H1 (cell line): Measurements from ENCODE around the gene PTF1A. TPM values are rescaled to one million over a fixed set of nuclear protein-coding genes. Genes with fewer than 3 reads are reported as not detected.

ENCODE experiments used
- CTCF ChIA-PET: fragments of 300-600 bp; sonication (Branson Sonifier 250); formaldehyde crosslinking; loops from one replicate; lab custom pipeline; 2021; ENCODE audit not compliant: partially characterized antibody; lab: Charles Lee
- POLR2A ChIA-PET: fragments of 300-600 bp; sonication (Branson Sonifier 250); formaldehyde crosslinking; loops from one replicate; lab custom pipeline; 2021; ENCODE audit warnings: inconsistent platforms; ENCODE audit not compliant: partially characterized antibody; lab: Charles Lee
- DNase-seq, 2 experiments: peaks; one replicate each; pipeline versions ENCODE4 v3.0.0 to v3.0.0-alpha.2; 2010 to 2022; ENCODE audit warnings: low spot score in 2 of 2, low read depth in 1 of 2, mixed read lengths in 1 of 2
- FAIRE-seq: peaks from 2 replicates; lab custom pipeline; 2011; peaks lifted over from hg19 to GRCh38; lab: Jason Lieb, UNC
- H2AFZ ChIP-seq: 2 replicates; pipeline ENCODE4 v1.8.1; 2012; ENCODE audit warnings: low read length, inconsistent platforms
- H2AK5ac ChIP-seq: 2 replicates; pipeline ENCODE4 v1.6.1; 2013; ENCODE audit warnings: low read depth, low read length
- H2BK120ac ChIP-seq: replicated peaks from 2 replicates; pipeline ENCODE3; 2013; ENCODE audit warnings: low read depth, low read length, inconsistent platforms
- H2BK12ac ChIP-seq: 2 replicates; pipeline ENCODE4 v1.6.1; 2013; ENCODE audit warnings: low read depth, low read length
- H2BK15ac ChIP-seq: 2 replicates; pipeline ENCODE4 v1.6.1; 2013; ENCODE audit warnings: low read length
- H2BK20ac ChIP-seq: 2 replicates; pipeline ENCODE4 v1.6.1; 2013; ENCODE audit warnings: low read length
- H2BK5ac ChIP-seq: 2 replicates; pipeline ENCODE4 v1.6.1; 2013; ENCODE audit warnings: low read depth, low read length
- H3K14ac ChIP-seq: 2 replicates; pipeline ENCODE4 v1.6.1; 2013; ENCODE audit warnings: inconsistent platforms; ENCODE audit not compliant: insufficient read length
- H3K18ac ChIP-seq: 2 replicates; pipeline ENCODE4 v1.6.1; 2013; ENCODE audit warnings: low read length; ENCODE audit errors: extremely low read depth
- H3K23ac ChIP-seq: 2 replicates; pipeline ENCODE4 v1.6.1; 2013; ENCODE audit warnings: inconsistent platforms; ENCODE audit not compliant: insufficient read length
- H3K23me2 ChIP-seq: 2 replicates; pipeline ENCODE4 v1.6.1; 2013; ENCODE audit warnings: low read depth, low read length
- H3K27ac ChIP-seq: 2 replicates; pipeline ENCODE4 v1.6.1; 2011; ENCODE audit warnings: low read depth, low read length, inconsistent platforms
- H3K27me3 ChIP-seq, 4 experiments: replicated peaks in 1 of 4; 1 replicate in 1 of 4; 2 replicates in 3 of 4; pipeline versions ENCODE4 v1.6.1 to v1.8.1; 2011 to 2013; ENCODE audit warnings: low read length in 3 of 4, mild to moderate bottlenecking in 3 of 4, inconsistent platforms in 2 of 4, mixed read lengths in 2 of 4, moderate library complexity in 1 of 4; ENCODE audit not compliant: control insufficient read depth in 3 of 4, insufficient read depth in 3 of 4; ENCODE audit errors: extremely low read depth in 1 of 4
- H3K36me3 ChIP-seq, 4 experiments: 2 replicates each; pipeline versions ENCODE4 v1.6.1 to v1.8.1; 2011 to 2013; ENCODE audit warnings: mild to moderate bottlenecking in 4 of 4, low read length in 3 of 4, moderate library complexity in 2 of 4, control low read depth in 1 of 4, inconsistent platforms in 1 of 4; ENCODE audit not compliant: insufficient read depth in 4 of 4, control insufficient read depth in 2 of 4
- H3K4ac ChIP-seq: replicated peaks from 2 replicates; pipeline ENCODE3; 2013; ENCODE audit warnings: low read length, low read depth, mixed read lengths, inconsistent platforms; ENCODE audit not compliant: insufficient read length
- H3K4me1 ChIP-seq, 4 experiments: replicated peaks in 1 of 4; 1 replicate in 1 of 4; 2 replicates in 3 of 4; pipeline versions ENCODE4 v1.6.1 to v1.8.1; 2011 to 2013; ENCODE audit warnings: low read length in 3 of 4, inconsistent platforms in 2 of 4, mixed read lengths in 1 of 4; ENCODE audit not compliant: insufficient read depth in 4 of 4, control insufficient read depth in 3 of 4
- H3K4me2 ChIP-seq, 2 experiments: 2 replicates each; pipeline versions ENCODE4 v1.6.1 to v1.8.1; 2011 to 2013; ENCODE audit warnings: low read depth in 2 of 2, low read length in 2 of 2, control low read depth in 1 of 2, inconsistent platforms in 1 of 2, mild to moderate bottlenecking in 1 of 2; ENCODE audit not compliant: insufficient read depth in 1 of 2
- H3K4me3 ChIP-seq, 4 experiments: fragments of 200-600, 300-600 bp in 1 of 4; sonication (generic), shearing (Covaris generic), sonication (Bioruptor Twin) in 1 of 4; 2 replicates each; pipeline versions ENCODE4 v1.5.1 to v1.8.1; 2011 to 2016; ENCODE audit warnings: low read length in 4 of 4, low read depth in 3 of 4, control low read depth in 2 of 4, inconsistent platforms in 2 of 4, mild to moderate bottlenecking in 2 of 4, mixed read lengths in 1 of 4, moderate library complexity in 1 of 4; ENCODE audit not compliant: insufficient read depth in 2 of 4; ENCODE audit errors: extremely low read depth in 1 of 4
- H3K56ac ChIP-seq: replicated peaks from 2 replicates; pipeline ENCODE3; 2013; ENCODE audit warnings: low read depth, mild to moderate bottlenecking, mixed read lengths, low read length, inconsistent platforms; ENCODE audit not compliant: insufficient read length
- H3K79me1 ChIP-seq: 2 replicates; pipeline ENCODE4 v1.6.1; 2013; ENCODE audit warnings: low read depth, low read length, control low read depth
- H3K79me2 ChIP-seq, 2 experiments: 2 replicates each; pipeline versions ENCODE4 v1.6.1 to v1.8.1; 2012 to 2013; ENCODE audit warnings: low read length in 2 of 2, mild to moderate bottlenecking in 2 of 2, inconsistent platforms in 1 of 2; ENCODE audit not compliant: insufficient read depth in 2 of 2, control insufficient read depth in 1 of 2
- H3K9ac ChIP-seq, 4 experiments: replicated peaks in 1 of 4; 1 replicate in 1 of 4; 2 replicates in 3 of 4; pipeline versions ENCODE4 v1.6.1 to v1.8.1; 2011 to 2013; ENCODE audit warnings: low read depth in 3 of 4, low read length in 3 of 4, control low read depth in 2 of 4, mild to moderate bottlenecking in 2 of 4, moderate library complexity in 2 of 4, inconsistent platforms in 1 of 4; ENCODE audit errors: extremely low read depth in 1 of 4
- H3K9me3 ChIP-seq, 2 experiments: 2 replicates each; pipeline versions ENCODE4 v1.6.1 to v1.8.1; 2012 to 2013; ENCODE audit warnings: mild to moderate bottlenecking in 2 of 2, moderate library complexity in 2 of 2, control low read depth in 1 of 2, inconsistent platforms in 1 of 2, low read depth in 1 of 2, low read length in 1 of 2, mixed read lengths in 1 of 2; ENCODE audit not compliant: insufficient read depth in 2 of 2
- H4K20me1 ChIP-seq, 2 experiments: replicated peaks in 1 of 2; 2 replicates each; pipeline versions ENCODE3 to v1.8.1; 2011 to 2013; ENCODE audit warnings: inconsistent platforms in 2 of 2, low read length in 2 of 2, mild to moderate bottlenecking in 1 of 2; ENCODE audit not compliant: insufficient read depth in 2 of 2, control insufficient read depth in 1 of 2
- H4K5ac ChIP-seq: 2 replicates; pipeline ENCODE4 v1.6.1; 2013; ENCODE audit warnings: low read length, low read depth, mixed read lengths, inconsistent platforms; ENCODE audit not compliant: insufficient read length
- H4K8ac ChIP-seq: 2 replicates; pipeline ENCODE4 v1.8.0; 2013; ENCODE audit warnings: mild to moderate bottlenecking, moderate library complexity, low read length, inconsistent platforms; ENCODE audit not compliant: insufficient read depth; ENCODE audit errors: extremely low read depth
- H4K91ac ChIP-seq: replicated peaks from 2 replicates; pipeline ENCODE3; 2013; ENCODE audit warnings: low read length, mixed read lengths, inconsistent platforms; ENCODE audit not compliant: insufficient read length
- CREB1 ChIP-seq: IDR thresholded peaks from 2 replicates; pipeline ENCODE4 v1.6.1; 2012; ENCODE audit warnings: inconsistent platforms
- CTBP2 ChIP-seq: IDR thresholded peaks from 2 replicates; pipeline ENCODE4 v1.7.0; 2011; ENCODE audit warnings: borderline replicate concordance, mild to moderate bottlenecking, moderate library complexity, mixed read lengths, low read length; ENCODE audit not compliant: insufficient read depth, insufficient read length
- MAFK ChIP-seq: IDR thresholded peaks from 2 replicates; pipeline ENCODE4 v1.6.1; 2012; ENCODE audit warnings: low read depth, mild to moderate bottlenecking, improper control_type of control experiment, low read length
- MAX ChIP-seq: IDR thresholded peaks from 2 replicates; pipeline ENCODE4 v1.6.1; 2012; ENCODE audit warnings: inconsistent platforms
- WGBS, 2 experiments: shearing (Covaris generic) in 1 of 2; methylation state at CpG; one replicate each; pipeline versions ENCODE4 v1.1.6 to v1.1.7; 2013 to 2015; ENCODE audit warnings: low lambda C conversion rate in 2 of 2, mixed read lengths in 2 of 2, inconsistent platforms in 1 of 2, low coverage in 1 of 2, missing lambda C conversion rate in 1 of 2; ENCODE audit not compliant: insufficient replicate concordance in 2 of 2, insufficient coverage in 1 of 2, insufficient read length in 1 of 2; ENCODE audit errors: extremely low coverage in 1 of 2, missing lambda C conversion rate in 1 of 2; 5-methylcytosine and 5-hydroxymethylcytosine counted together
- polyA plus RNA-seq, 7 experiments: library from polyadenylated mRNA; depleted of rRNA in 3 of 7; stranded (reverse) in 5 of 7; unstranded in 2 of 7; fragments of >200 nt in 5 of 7; fragments of 200-250 nt in 2 of 7; gene quantifications; 1 replicate in 5 of 7; 2 replicates in 1 of 7; 4 replicates in 1 of 7; pipeline versions ENCODE4 v1.2.1 to v1.2.3, GENCODE V29; 2011 to 2013; ENCODE audit warnings: missing spikeins in 2 of 7, mixed read lengths in 2 of 7
- total RNA-seq: library from RNA; stranded (reverse); fragmentation: NEBNext Ultra II Directional; extraction: Animal tissue kit (Norgen Biotek cat#: 25700); gene quantifications from 2 replicates; pipeline ENCODE4 v1.2.1, GENCODE V29; 2021

The PTF1A gene
- total and polyA plus RNA-seq, 2 of the 8 experiments (the other 6 are each of a cell fraction or from before 2014, with no cell fraction given), result not detected

GRCh38 chr10:23194966-23195845 is 3.1 kb downstream of the PTF1A start:
- peaks cover 6 to 24% (median 13%) of the 10 kb centered on the region in 4 experiments for H3K4me1 ChIP-seq
- H3K27ac ChIP-seq, result no peak overlapping the region
- no peak overlapping the region for H3K9ac ChIP-seq
- H3K79me2 ChIP-seq, result no peaks in the 10 kb centered on the region
- no peak overlapping the region for H3K14ac ChIP-seq
- no peak overlapping the region for H2BK15ac ChIP-seq
- H3K4me3 ChIP-seq, result peak overlapping the region in 3 of 4 experiments; percentile 26 to 48 (median 27); a peak in 7 of 8 replicates
- no peak overlapping the region; the same call in 1 of the 2 replicates for H2AFZ ChIP-seq
- no peak overlapping the region for H3K18ac ChIP-seq
- H2BK5ac ChIP-seq, result no peak overlapping the region
- H2AK5ac ChIP-seq, result no peak overlapping the region
- no peak overlapping the region for H4K91ac ChIP-seq
- ChIA-PET CTCF (no interaction called here), POLR2A (no interaction called here)
- H4K20me1 ChIP-seq, result peaks cover 22 to 24% of the 10 kb centered on the region in 2 experiments
- no peak overlapping the region for H4K8ac ChIP-seq
- FAIRE-seq, result no peak
- peaks cover 10% of the 10 kb centered on the region; the same call in 1 of the 2 replicates for H3K23me2 ChIP-seq
- no peak overlapping the region for H4K5ac ChIP-seq
- no peak overlapping the region for H2BK20ac ChIP-seq
- no peak overlapping the region for H3K23ac ChIP-seq
- H3K56ac ChIP-seq, result no peak overlapping the region
- no peaks in the 10 kb centered on the region for H3K9me3 ChIP-seq
- no peaks in the 10 kb centered on the region for H3K79me1 ChIP-seq
- H3K4ac ChIP-seq, result no peak overlapping the region
- peak in 1 of 2 experiments; percentile 60 for DNase-seq
- peak overlapping the region; percentile 66 to 73 for H3K4me2 ChIP-seq
- 6% methylated on average over 68 of the region's 70 CpGs; no CpG with 5 or more reads in 1 of the 2 experiments for WGBS, 2 experiments
- H3K36me3 ChIP-seq, result peaks cover 0 to 13% (median 0%) of the 10 kb centered on the region in 4 experiments; a peak in 1 of 8 replicates
- peaks cover 95 to 100% (median 99%) of the 10 kb centered on the region in 4 experiments for H3K27me3 ChIP-seq
- H2BK12ac ChIP-seq, result peak overlapping the region; percentile 35; the same call in 1 of the 2 replicates
- no peak overlapping the region for H2BK120ac ChIP-seq
- peak; percentile 10; the same call in 1 of the 2 replicates for TF ChIP-seq MAX
- peak; percentile 55 for TF ChIP-seq CTBP2
- no peak for TF ChIP-seq MAFK
- TF ChIP-seq CREB1, result peak; percentile 86
